ENCODE data around the gene NGFR.

Gene NGFR

DNA sequence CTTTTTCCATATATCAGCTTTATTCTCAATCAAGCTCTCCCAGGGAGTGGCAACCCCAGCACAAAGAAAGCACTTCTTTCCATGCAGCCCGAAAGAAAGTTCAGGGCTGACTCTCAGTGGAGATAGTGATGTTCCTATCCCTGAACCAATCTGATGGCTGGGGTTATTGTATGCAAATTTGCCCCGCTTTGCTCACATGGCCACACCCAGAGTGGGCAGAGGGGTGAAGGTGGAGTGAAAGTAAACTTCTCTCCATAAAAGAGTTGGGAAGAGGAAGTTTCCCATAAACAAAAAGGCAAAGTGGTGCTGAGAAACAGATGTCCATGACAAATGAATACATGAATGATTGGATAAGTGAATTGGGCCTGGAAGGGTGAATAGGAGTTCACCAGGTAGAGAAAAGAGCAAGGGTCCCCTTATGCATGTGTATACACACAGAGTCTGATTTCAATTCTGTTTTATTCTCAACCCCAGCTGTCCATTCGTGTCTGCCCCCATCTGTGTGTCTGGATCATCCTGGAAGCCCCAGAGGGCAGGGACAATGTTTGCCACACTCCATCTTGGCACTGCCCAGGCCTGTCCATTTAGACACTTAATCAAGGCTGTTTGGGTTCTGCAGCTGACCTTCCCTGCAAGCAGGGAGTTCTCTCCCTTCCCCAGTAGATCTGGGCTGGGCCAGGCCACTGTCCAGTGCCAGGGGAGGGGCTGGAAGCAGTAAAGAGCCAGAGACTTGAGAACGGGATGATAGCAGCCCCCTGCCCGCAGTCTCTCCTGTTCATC lies 14.1 kb upstream of the NGFR start:
- H3K27me3 Mint-ChIP-seq (ENCODE audit: low read depth), result peaks cover 52% of the 10 kb centered on the region
- peaks cover 7% of the 10 kb centered on the region for H3K9me3 Mint-ChIP-seq
- no peak for DNase-seq (ENCODE audit: low spot score)
- no peaks in the 10 kb centered on the region for H3K36me3 Mint-ChIP-seq (ENCODE audit: low read depth)
- no peaks in the 10 kb centered on the region for H3K4me1 Mint-ChIP-seq (ENCODE audit: low read depth)
- H3K4me3 Mint-ChIP-seq, result no peak overlapping the region
- no peak overlapping the region for H3K27ac Mint-ChIP-seq

DNA sequence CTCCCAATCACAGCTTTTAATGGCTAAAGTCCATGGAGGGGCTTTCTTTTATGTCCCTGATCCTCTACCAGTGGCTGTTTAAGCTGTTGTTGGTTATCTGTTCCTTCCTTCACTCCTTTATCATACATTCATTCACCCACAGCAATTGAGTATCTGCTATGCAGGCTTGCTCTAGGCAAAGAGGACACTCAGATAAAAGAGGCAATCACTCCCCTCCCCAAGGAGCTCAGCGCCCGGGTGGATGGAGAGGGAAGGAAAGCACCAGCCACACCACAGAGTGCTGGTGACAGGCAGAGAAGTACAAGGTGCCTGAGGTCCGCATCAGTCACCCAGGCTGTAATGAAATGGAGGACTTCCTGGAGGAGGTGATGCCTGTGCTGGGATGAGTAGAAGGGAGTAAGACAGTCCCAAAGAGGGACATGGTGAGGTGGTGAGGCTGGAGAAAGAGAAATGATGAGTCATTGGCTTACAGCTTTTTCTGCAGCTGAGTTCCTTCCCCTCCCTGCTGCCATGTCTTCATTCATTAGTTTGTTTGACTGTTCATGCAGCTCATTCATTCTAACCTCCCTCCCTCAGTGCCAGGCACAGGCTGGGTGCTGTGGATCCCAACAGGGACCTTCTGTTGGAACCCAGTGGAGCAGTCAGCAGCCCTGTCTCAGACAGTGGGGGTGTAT lies 12.8 kb upstream of the NGFR start:
- H3K9me3 Mint-ChIP-seq, result peaks cover under 1% of the 10 kb centered on the region
- H3K4me3 Mint-ChIP-seq, result no peak overlapping the region
- no peak overlapping the region for H3K27ac Mint-ChIP-seq
- no peaks in the 10 kb centered on the region for H3K36me3 Mint-ChIP-seq (ENCODE audit: low read depth)
- peaks cover 58% of the 10 kb centered on the region for H3K27me3 Mint-ChIP-seq (ENCODE audit: low read depth)
- H3K4me1 Mint-ChIP-seq (ENCODE audit: low read depth), result no peaks in the 10 kb centered on the region
- DNase-seq (ENCODE audit: low spot score), result no peak

DNA sequence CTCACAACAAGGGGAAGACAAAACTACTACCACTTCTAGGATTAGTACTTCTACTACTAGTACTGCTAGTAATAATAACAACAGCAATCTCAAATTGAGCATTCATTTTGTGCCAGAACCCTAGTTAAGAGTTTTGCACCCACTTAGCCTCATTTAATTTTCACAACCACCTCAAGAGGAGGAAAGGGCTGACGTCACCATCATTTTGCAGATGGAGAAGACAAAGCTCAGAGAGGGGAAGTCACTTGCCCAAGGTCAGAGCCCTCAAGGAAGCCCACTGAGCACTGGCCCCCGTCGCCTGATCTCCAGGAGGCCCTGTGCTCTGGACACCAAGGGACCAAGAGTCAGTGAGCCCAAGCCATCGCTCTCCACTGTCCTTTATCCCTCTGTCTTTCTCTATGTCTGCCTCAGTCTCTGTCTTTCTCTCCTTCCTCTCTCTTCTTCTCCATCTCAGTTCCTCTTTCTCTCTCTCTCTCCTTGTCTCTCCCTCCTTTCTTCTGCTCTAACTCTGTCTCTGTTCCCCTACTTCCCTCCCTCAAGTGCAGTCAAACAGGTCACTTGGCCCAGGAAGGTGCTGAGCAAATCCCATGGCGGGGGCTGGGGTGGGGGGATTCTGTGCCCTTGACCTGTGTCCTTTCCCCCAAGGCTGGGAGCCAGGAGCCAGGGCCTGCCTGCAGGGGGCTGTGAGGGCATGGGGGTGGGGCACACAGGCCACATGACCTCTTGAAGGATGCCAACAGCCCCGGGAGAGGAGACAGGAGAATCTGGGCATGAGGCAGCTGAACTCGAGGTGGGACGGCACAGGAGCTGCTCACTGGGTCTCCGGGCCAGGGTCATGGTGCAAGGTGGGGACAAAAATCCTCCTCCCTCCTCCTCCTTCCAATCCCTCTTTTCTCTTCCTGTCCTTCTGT lies 11.2 kb upstream of the NGFR start:
- Mint-ChIP-seq H3K27me3 (ENCODE audit: low read depth) (peaks cover 57% of the 10 kb centered on the region), H3K9me3 (no peaks in the 10 kb centered on the region), H3K36me3 (ENCODE audit: low read depth) (no peaks in the 10 kb centered on the region), H3K27ac (no peak overlapping the region), H3K4me1 (ENCODE audit: low read depth) (no peaks in the 10 kb centered on the region), H3K4me3 (no peak overlapping the region)
- no peak for DNase-seq (ENCODE audit: low spot score)

DNA sequence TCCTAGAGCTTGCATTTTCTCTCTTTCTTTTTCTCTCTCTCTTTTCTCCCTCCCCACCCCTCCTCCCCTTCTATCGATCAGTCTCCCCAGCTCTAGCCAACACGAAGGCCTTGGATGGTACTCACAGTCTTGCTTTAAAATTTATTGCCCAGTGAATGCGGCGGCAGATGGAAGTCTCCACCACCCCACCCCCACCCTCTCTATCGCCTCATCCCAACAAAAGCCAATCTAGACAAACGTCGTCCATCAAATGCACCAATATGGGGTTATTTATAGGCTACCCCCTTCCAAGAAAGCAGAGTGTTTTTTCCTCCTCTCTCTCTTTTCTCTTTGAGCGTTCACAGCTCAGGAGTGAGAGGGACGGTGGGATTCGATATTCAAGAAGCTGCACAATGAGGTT lies 10.5 kb upstream of the NGFR start:
- Mint-ChIP-seq H3K36me3 (ENCODE audit: low read depth) (no peaks in the 10 kb centered on the region), H3K4me3 (no peak overlapping the region), H3K27me3 (ENCODE audit: low read depth) (peaks cover 60% of the 10 kb centered on the region), H3K27ac (no peak overlapping the region), H3K4me1 (ENCODE audit: low read depth) (no peaks in the 10 kb centered on the region), H3K9me3 (no peaks in the 10 kb centered on the region)
- DNase-seq (ENCODE audit: low spot score), result no peak

DNA sequence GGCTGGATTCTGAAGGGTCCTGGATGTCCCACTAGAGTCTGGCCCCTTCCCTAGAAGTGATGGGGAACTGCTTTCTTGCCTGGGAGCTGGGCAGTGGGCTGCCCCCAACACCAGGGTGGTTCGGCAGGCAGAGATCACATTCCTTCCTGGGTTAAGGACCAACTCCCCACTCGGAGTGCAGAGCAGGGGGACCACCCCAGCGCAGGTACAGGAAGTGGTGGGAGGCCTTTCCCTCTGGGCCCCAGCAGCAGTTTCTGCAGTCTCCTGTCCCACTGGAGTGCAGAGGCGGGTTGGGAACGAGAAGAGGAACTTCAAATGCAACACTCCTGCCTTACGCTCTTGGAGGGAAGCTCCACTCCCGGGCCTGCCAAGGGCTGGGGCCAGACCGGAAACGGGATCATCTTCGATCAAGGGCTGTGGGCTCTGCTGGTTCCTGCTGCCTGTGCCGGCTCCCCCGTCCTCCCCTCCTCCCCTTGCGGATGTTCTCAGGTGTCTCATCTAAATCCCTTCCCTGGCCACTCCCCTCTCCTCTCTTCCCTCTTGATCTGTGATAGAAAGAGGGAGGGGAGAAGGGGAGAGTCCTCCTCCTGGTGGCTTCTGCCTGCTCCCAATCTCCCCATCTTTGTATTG lies 9.0 kb upstream of the NGFR start:
- H3K4me3 Mint-ChIP-seq, result no peak overlapping the region
- peaks cover 59% of the 10 kb centered on the region for H3K27me3 Mint-ChIP-seq (ENCODE audit: low read depth)

DNA sequence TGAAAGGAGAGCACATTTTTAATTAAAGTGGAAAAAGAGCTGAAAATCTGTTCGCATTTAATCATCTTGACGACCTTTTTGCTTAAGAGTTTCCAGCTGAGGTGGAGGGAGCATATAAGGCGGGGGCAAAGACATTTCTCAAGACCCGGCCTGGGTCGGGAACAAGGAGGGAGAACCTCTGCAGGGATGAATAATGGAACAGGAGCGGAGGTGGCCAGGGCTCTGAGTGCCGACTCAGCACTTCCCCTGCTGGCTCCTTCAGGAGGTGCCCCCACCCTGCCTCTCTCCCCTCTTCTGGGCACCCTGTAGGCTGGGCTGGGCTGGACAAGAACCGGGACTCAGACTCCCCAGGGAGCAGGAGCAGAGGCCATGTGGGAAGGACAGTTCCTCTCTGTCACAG lies 7.9 kb upstream of the NGFR start:
- Mint-ChIP-seq H3K4me3 (no peak overlapping the region), H3K27me3 (ENCODE audit: low read depth) (peaks cover 61% of the 10 kb centered on the region)

More for the DNA sequence above, 9.0 kb upstream of the NGFR start:
- Mint-ChIP-seq H3K4me1 (ENCODE audit: low read depth) (no peaks in the 10 kb centered on the region), H3K36me3 (ENCODE audit: low read depth) (no peaks in the 10 kb centered on the region), H3K9me3 (no peaks in the 10 kb centered on the region), H3K27ac (no peak overlapping the region)
- DNase-seq (ENCODE audit: low spot score), result no peak

DNA sequence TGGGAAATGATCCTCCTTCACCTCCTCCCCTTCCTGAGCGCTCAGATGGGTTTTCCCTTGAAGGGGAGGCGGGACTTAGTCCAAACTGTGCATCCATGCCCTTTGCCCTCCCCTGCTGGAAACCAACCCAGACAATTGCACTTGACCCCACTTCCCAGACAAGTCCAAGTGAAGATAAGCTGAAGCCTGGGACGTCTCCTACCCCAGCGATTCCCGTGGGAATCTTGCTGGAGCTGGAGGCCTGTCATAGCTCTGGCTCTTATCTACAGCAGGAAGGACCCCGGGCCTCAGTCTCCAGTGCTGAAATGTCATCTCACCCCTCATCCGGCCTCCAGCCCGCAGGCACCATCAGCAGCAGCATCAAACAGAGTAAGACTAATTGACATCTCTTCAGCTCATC lies 6.5 kb upstream of the NGFR start:
- Mint-ChIP-seq H3K27me3 (ENCODE audit: low read depth) (peaks cover 59% of the 10 kb centered on the region), H3K4me3 (no peak overlapping the region), H3K4me1 (ENCODE audit: low read depth) (no peaks in the 10 kb centered on the region), H3K27ac (no peak overlapping the region), H3K9me3 (no peaks in the 10 kb centered on the region), H3K36me3 (ENCODE audit: low read depth) (no peaks in the 10 kb centered on the region)
- no peak for DNase-seq (ENCODE audit: low spot score)

More for the DNA sequence above, 7.9 kb upstream of the NGFR start:
- DNase-seq (ENCODE audit: low spot score), result no peak
- H3K27ac Mint-ChIP-seq, result no peak overlapping the region
- no peaks in the 10 kb centered on the region for H3K4me1 Mint-ChIP-seq (ENCODE audit: low read depth)
- no peaks in the 10 kb centered on the region for H3K9me3 Mint-ChIP-seq
- H3K36me3 Mint-ChIP-seq (ENCODE audit: low read depth), result no peaks in the 10 kb centered on the region

DNA sequence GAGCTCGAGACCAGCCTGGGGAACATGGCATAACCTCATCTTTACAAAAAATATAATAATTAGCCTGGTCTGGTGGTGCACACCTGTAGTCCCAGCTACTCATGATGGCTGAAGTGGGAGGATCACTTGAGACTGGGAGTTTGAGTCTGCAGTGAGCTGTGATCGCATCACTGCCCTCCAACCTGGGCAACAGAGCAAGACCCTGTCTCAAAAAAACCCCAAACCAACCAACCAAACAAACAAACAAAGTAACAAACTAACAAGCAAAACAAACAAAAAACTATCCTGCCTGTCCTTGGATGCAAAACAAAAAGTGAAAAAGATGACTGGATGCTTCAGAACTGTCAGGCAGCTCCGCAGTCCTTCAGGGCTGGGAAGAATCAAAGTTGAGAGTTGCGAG lies 5.7 kb upstream of the NGFR start:
- DNase-seq (ENCODE audit: low spot score), result no peak
- Mint-ChIP-seq H3K27me3 (ENCODE audit: low read depth) (peaks cover 62% of the 10 kb centered on the region), H3K4me3 (no peak overlapping the region), H3K36me3 (ENCODE audit: low read depth) (no peaks in the 10 kb centered on the region), H3K9me3 (no peaks in the 10 kb centered on the region), H3K27ac (no peak overlapping the region), H3K4me1 (ENCODE audit: low read depth) (peaks cover 2% of the 10 kb centered on the region)

DNA sequence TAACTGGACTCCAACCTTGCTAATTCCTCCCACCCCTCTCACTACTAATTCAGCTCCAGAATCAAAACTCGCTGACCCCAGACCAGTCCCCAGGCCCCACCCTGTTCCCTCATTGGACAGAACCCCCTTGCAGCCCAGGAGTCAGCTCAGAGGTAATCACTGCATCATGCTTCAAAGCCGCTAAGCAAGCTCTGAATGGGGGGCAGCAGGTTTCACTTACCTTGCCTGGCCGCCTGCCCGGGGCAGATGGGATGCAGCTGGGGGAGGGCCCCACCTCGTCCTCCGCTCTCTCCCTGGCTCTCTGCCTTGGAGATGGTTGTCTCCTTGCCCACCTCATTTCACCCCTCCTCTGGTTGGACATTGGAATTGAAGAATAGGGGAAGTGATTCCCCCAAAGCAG lies 4.8 kb upstream of the NGFR start:
- peaks cover 63% of the 10 kb centered on the region for H3K27me3 Mint-ChIP-seq (ENCODE audit: low read depth)
- no peak for DNase-seq (ENCODE audit: low spot score)
- no peaks in the 10 kb centered on the region for H3K36me3 Mint-ChIP-seq (ENCODE audit: low read depth)
- H3K9me3 Mint-ChIP-seq, result no peaks in the 10 kb centered on the region
- H3K4me3 Mint-ChIP-seq, result no peak overlapping the region
- no peak overlapping the region for H3K27ac Mint-ChIP-seq
- peaks cover 4% of the 10 kb centered on the region for H3K4me1 Mint-ChIP-seq (ENCODE audit: low read depth)

DNA sequence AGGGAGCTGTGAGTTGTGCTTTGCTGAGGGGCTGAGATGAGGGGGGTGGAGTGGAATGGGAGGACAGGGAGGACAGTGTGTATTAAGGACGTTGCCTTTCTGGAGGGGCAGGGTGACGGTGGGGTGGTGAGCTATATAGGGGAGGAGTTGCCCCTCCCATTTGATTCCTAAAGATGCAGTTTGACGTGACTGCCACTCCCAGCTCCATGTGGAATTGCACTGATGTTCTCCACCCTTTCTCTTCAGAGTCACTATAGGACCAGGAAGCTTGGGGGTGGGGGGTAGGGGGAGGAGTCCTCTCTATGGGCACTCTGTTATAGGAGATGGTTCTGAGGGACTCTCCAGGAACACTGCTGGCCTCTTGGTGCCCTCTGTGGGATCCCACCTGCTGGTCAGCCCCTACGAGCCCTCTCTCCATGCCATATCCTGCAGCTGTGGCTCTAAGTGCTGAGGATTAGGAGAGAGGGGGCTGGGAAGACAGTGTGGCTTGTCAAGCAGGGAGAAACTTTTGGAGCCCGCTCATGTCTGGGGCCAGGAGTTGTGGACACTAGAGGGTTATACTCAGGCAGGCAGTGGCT lies 3.8 kb upstream of the NGFR start:
- H3K27ac Mint-ChIP-seq, result no peak overlapping the region
- DNase-seq (ENCODE audit: low spot score), result no peak
- peaks cover 10% of the 10 kb centered on the region for H3K4me1 Mint-ChIP-seq (ENCODE audit: low read depth)
- H3K9me3 Mint-ChIP-seq, result no peaks in the 10 kb centered on the region
- peaks cover 69% of the 10 kb centered on the region for H3K27me3 Mint-ChIP-seq (ENCODE audit: low read depth)
- no peaks in the 10 kb centered on the region for H3K36me3 Mint-ChIP-seq (ENCODE audit: low read depth)
- H3K4me3 Mint-ChIP-seq, result no peak overlapping the region

DNA sequence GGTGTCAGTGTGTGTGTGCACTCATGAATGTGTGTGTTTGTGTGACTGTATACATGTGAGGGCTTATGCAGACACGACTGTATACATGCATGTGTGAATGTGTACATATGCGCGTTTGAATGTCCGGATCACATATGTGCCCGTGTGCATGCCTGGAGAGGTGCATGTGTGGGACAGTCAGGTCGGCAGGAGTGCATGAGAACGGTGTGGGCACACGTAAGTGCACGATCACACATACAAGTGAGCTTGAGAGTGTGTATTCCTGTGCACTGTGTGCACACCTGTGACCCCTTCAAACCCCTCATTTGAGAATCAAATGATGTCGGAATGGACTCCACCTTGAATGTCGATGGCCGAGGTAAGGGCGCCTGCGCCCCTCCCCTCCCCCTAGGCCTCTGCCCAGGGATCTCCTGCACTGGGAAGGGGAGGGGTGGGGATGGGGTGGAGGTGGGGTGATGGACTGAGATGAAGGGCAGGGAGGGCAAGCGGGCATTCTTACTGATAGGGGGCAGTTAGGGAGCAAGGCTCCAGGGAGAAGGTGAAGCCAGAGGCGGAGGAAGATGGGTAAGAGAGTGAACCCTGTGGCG lies 601 bp upstream of the NGFR start:
- no peak for DNase-seq (ENCODE audit: low spot score)
- Mint-ChIP-seq H3K9me3 (no peaks in the 10 kb centered on the region), H3K4me1 (ENCODE audit: low read depth) (peaks cover 12% of the 10 kb centered on the region), H3K36me3 (ENCODE audit: low read depth) (no peaks in the 10 kb centered on the region), H3K27me3 (ENCODE audit: low read depth) (peaks cover 70% of the 10 kb centered on the region), H3K4me3 (peak overlapping the region; percentile 80), H3K27ac (peak overlapping the region; percentile 27)

DNA sequence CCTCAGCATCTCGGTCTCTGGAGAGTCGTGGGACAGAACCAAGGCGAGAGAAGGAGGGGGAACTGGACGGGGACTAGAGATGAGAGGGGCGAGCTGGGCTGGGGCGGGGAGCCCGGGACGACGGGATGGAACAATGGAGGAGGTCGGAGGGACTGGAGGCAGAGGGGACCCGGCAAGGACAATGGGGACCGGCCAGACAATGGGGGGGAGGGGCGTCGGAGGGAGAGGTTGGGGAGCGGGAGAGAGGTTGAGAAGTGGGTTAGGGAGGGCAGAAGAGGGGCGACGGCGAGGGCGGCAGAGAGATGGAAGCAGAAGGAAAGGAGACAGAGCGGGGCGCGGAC lies 719 bp downstream of the NGFR start:
- DNase-seq (ENCODE audit: low spot score), result no peak
- H3K4me3 Mint-ChIP-seq, result peak overlapping the region; percentile 74
- H3K27me3 Mint-ChIP-seq (ENCODE audit: low read depth), result peaks cover 73% of the 10 kb centered on the region
- H3K9me3 Mint-ChIP-seq, result no peaks in the 10 kb centered on the region
- H3K27ac Mint-ChIP-seq, result no peak overlapping the region
- peaks cover 12% of the 10 kb centered on the region for H3K4me1 Mint-ChIP-seq (ENCODE audit: low read depth)
- H3K36me3 Mint-ChIP-seq (ENCODE audit: low read depth), result no peaks in the 10 kb centered on the region

DNA sequence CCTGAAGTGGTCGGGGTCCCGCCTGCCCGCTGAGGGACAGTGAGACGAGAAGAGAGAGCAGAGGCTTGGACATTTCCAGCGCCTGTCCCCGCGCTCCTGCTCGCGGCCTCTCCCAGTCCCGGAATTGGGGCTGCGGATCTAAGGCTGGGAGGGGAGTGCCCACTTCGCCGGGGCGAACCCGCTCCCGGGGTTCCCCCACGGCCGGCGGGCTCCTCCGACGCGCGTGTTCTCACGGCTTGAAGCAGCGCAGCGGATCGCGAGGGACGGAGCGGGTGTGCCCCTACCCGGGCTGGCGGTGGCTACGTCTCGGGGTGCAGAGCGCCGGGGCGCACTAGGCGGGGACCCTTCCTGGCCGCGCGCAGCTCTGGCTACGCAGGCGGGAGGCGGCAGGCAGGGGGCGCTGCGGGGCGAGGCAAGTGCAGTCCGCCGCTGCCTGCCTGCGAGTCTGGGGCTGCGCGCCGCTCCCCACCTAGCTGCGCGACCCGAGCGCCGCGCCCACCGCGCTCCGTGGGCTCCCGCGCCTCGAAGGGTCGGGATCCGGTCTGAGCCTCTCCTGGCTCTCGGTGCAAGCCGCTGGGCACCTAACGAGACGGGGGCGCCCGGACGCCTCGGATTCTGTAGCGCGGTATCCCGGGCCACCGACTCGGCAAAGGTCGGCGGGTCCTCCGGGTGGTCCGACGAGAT lies 1.2 kb downstream of the NGFR start:
- Mint-ChIP-seq H3K4me1 (ENCODE audit: low read depth) (peaks cover 12% of the 10 kb centered on the region), H3K27ac (no peak overlapping the region), H3K9me3 (no peaks in the 10 kb centered on the region), H3K36me3 (ENCODE audit: low read depth) (no peaks in the 10 kb centered on the region), H3K4me3 (peak overlapping the region; percentile 74), H3K27me3 (ENCODE audit: low read depth) (peaks cover 71% of the 10 kb centered on the region)
- peak; percentile 77 for DNase-seq (ENCODE audit: low spot score)

Measured in T-helper 2 cell treated with Interferon-gamma antibody and Interleukin-4, amounts not matched to agents 5 μg/mL and 100 μg/mL, for 36 hours (primary cell).